ENCODE results near the gene CCL28.
"Not testable (repeated sequence)": the region's sequence is repeated elsewhere in the genome, so short reads cannot be mapped to it uniquely, and the experiment has no call there.

CCL28 gene

GRCh38 chr5:43410414-43410813, 1.8 kb downstream of the CCL28 start:
- no peak for DNase-seq (ENCODE audit: low read depth in 4 of 4, low spot score in 1 of 4)

DNA sequence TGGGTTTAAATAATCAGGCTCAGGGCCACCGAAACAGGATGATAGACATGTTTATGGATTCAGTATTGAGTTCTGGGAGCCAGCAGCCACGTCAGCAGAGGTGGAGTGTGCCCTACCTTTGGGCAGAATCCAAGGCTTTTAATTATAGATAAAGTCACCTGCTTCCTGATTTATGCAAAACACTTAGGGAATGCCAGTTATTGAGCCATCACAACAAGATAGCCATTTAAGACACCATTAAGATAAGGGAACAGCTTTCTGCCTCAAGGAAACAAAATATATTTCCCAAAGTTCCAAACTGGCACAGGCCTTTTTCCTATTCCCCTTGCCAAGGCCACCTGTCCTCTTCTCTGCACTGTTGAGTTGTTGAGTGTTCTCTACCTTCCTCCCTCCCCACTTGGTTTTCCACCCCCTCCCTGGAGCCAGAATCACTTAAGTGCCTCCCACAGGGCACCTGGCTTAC, 2.4 kb downstream of the CCL28 start:
- no peak for DNase-seq (ENCODE audit: low read depth in 4 of 4, low spot score in 1 of 4)

DNA sequence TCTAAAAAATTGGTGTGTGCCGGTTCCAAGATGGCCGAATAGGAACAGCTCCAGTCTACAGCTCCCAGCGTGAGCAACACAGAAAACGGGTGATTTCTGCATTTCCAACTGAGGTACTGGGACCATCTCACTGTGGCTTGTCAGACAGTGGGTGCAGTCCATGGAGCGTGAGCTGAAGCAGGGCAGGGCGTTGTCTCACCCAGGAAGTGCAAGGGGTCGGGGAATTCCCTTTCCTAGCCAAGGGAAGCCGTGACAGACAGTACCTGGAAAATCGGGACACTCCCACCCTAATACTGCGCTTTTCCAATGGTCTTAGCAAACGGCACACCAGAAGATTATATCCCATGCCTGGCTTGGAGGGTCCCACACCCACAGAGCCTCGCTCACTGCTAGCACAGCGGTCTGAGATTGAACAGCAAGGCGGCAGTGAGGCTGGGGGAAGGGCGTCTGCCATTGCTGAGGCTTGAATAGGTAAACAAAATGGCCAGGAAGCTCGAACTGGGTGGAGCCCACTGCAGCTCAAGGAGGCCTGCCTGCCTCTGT, 9.6 kb downstream of the CCL28 start:
- DNase-seq (ENCODE audit: low read depth in 4 of 4, low spot score in 1 of 4), result not testable (repeated sequence)

GRCh38 chr5:43401827-43402226, 10.4 kb downstream of the CCL28 start:
- DNase-seq (ENCODE audit: low read depth in 4 of 4, low spot score in 1 of 4), result no peak

- no peak for DNase-seq (ENCODE audit: low read depth in 4 of 4, low spot score in 1 of 4)
Observed at GRCh38 chr5:43400082-43400481, 12.1 kb downstream of the CCL28 start.

GRCh38 chr5:43396762-43397304, 15.4 kb downstream of the CCL28 start:
- peak; percentile 19 to 44 (median 30) for DNase-seq (ENCODE audit: low read depth in 4 of 4, low spot score in 1 of 4)

GRCh38 chr5:43390471-43390870, 21.7 kb downstream of the CCL28 start:
- no peak for DNase-seq (ENCODE audit: low read depth in 4 of 4, low spot score in 1 of 4)

DNA sequence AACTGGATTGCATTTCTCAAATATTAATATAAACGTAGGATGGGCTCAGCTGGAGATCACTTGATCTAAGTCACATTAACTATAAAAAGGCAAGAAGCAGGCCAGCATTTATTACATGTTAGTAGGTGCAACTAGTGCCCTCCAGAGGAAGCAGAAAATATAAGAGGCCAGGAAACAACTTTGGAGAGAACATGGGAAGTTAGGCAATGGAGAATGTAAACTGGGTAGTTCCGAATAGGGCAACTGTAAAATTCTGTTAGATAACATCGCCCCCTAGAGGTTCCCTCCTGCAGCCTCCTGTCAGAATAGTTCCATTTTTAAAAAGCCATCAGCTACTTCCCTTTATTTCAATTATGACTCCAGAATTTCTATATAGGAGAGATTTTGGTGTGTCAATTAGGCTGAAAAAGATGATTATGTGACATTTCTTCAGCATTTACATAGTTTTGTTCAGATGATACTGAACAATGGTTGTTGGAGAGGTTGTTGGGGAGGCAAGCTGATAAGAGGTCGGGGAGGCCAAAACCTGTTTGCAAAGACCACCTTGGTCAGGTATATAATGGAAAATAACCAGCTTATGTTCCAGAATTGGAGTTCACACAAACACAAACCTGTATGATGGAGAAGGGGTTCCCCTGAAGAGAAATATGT, 22.4 kb downstream of the CCL28 start:
- peak; percentile 21 to 26 (median 24) for DNase-seq (ENCODE audit: low read depth in 4 of 4, low spot score in 1 of 4)

DNA sequence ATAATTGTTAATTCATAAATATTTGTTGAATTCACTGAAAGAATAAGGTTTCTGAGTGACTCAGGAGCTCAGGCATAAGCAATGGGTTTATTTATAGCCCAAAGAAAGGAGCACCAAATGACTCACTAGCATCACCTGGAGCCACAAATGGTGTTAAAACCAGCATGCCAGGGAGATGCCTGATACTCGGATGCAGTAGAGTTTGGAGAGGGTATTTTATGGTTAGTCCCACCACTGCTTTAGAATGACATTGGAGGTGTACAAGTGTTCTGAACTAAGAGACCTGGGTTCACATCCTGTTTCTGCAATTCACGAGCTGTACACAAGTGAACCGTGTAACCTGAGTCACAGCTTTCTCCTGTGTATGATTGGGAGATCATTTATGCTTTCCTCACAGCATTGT, 25.2 kb downstream of the CCL28 start:
- no peak for DNase-seq (ENCODE audit: low read depth in 4 of 4, low spot score in 1 of 4)

GRCh38 chr5:43376496-43377140, 35.6 kb downstream of the CCL28 start:
- no peak for DNase-seq (ENCODE audit: low read depth in 4 of 4, low spot score in 1 of 4)

DNA sequence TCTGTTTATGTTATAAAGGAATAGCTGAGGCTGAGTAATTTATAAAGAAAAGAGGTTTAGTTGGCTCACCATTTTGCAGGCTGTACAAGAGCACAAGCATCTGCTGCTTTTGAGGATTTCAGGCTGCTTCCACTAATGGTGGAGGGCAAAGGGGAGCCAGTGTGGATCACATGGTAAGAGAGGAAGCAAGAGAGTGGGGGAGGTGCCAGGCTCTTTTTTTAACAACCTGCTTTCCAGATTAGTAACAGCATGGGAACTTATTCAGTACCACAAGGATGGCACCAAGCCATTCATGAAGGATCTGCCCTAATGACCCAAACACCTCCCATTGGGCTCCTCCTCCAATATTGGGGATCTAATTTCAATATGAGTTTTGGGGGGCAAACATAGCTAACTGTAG, 40.4 kb downstream of the CCL28 start:
- no peak for DNase-seq (ENCODE audit: low read depth in 4 of 4, low spot score in 1 of 4)

GRCh38 chr5:43370352-43370751, 41.8 kb downstream of the CCL28 start:
- no peak for DNase-seq (ENCODE audit: low read depth in 4 of 4, low spot score in 1 of 4)

DNA sequence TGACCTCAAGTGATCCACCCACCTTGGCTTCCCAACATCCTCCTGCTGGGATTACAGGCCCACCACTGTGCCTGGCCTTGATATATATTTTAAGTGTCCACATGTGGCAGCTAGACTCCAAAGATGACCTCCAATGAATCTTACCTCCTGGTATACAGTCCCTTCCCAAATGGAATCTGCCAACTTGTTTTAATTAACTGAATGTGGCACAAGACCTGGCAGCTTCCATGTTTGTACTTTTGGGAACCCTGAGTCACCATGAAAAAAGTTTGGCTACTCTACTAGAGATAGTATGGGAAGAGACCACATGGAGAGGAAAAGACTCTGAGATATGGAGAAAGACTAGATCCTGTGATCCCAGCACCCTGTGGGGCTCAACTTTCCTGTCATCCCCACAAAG, 42.5 kb downstream of the CCL28 start:
- DNase-seq (ENCODE audit: low read depth in 4 of 4, low spot score in 1 of 4), result no peak

DNA sequence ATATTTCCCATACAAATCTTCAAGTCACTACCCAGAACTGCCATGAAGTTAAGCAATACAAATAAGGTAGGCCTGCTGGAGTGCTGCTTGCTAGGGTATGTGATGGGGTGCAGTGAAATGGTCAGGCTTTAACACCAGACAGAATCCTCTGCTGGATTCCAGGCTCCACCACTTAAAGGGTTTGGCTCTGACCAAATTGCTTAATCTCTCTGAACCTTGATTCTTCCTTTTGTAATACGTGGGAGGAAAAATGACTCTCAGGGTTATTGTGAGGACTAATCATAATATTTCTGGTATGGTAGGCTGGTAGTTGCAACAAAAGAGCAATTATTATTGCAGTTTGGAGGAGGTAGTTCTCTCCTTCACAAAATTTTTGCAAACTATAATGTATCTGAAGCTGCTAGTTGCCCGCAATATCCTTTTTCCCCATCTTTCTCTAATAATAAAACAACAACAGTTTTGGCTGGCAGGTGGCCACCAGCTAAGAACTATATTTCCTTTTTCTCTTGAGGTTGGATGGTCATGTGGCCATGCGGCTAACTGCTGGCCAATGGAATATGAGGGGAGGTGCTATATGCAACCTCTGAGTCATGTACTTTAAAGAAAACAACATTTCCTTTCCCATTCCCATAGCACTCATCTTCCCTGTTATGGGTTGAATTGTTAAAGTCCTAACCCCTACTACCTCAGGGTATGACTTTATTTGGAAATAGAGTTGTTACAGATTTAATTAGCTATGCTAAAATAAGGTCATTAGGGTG, 44.1 kb downstream of the CCL28 start:
- no peak for DNase-seq (ENCODE audit: low read depth in 4 of 4, low spot score in 1 of 4)

- no peak for DNase-seq (ENCODE audit: low read depth in 4 of 4, low spot score in 1 of 4)
Observed at GRCh38 chr5:43367453-43367852, 44.7 kb downstream of the CCL28 start.

GRCh38 chr5:43366680-43367246, 45.4 kb downstream of the CCL28 start:
- DNase-seq (ENCODE audit: low read depth in 4 of 4, low spot score in 1 of 4), result not testable (repeated sequence)

DNA sequence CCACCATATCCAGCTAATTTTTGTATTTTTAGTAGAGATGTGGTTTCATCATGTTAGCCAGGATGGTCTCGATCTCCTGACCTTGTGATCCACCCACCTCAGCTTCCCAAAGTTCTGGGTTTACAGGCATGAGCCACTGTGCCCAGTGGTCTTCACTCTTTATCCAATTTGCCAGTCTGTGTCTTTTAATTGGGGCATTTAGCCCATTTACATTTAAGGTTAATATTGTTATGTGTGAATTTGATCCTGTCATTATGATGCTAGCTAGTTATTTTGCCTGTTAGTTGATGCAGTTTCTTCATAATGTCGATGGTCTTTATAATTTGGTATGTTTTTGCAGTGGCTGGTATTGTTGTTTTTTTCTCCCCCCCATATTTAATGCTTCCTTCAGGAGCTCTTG, 47.0 kb downstream of the CCL28 start:
- DNase-seq (ENCODE audit: low read depth in 4 of 4, low spot score in 1 of 4), result not testable (repeated sequence)

GRCh38 chr5:43363445-43364152, 48.6 kb downstream of the CCL28 start:
- no peak for DNase-seq (ENCODE audit: low read depth in 4 of 4, low spot score in 1 of 4)

DNA sequence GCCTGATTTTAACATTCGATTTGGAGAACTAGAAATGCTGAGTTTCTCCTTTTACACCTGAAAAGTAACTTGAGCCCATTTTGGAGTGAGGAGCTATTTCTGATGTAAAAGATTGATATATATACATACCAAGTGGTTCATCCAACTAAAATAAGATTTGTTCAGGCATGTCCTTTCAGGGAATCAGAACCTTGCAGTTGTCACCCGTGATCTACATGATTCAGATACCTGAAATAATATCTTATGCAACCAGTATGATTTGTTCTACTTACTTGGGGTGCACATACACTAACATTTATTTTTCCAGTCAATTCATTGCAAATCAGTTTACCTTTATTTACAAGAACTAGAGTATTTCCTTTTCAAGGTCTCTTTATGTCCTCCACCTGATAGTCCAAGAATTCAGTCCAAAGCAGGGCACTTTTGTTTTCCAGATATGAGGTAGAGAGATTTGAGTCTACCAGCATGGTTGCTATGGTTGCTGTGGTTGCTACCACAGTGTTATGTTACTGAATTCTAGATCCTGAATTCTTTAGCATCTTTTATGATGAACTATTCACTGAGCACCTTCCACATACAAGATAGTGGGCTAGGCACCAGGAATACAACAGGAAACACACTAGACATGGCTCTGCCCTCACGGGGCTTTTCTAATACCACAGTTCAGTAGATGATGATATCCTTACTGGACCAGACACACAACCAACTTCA, 49.3 kb downstream of the CCL28 start:
- no peak for DNase-seq (ENCODE audit: low read depth in 4 of 4, low spot score in 1 of 4)

DNA sequence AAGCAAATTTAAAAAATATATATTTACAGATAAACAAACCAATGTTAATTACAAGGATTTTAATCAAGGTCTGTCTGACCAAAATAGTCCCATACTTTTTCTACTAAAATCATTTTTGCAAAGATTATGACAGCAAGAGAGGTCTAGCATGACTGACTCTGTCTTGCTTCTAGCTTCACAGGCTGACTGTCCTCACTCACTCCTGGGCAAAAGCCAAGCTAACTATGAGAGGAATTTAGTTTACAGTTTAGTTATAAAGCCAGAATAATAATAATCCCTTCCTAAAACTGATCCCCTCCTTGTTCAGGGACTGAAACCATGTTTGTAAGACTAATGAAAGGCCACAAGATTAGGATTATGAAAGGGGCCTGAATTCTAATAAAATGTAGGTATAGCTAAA, 53.5 kb downstream of the CCL28 start:
- no peak for DNase-seq (ENCODE audit: low read depth in 4 of 4, low spot score in 1 of 4)

Measured in stimulated activated CD4-positive, alpha-beta T cell treated with anti-CD3 and anti-CD28 coated beads, Interleukin-1b, Interleukin-23, amount 100 ng/mL, for 24 hours (primary cell).